HG03139 (cell line): ENCODE data around the gene PTPN3.
"Not testable (repeated sequence)": the region's sequence is repeated elsewhere in the genome, so short reads cannot be mapped to it uniquely, and the experiment has no call there.

Experiments
- ATAC-seq: cut with Tn5 transposase; IDR thresholded peaks from one replicate; pipeline ENCODE4 v1.9.1; 2021; ENCODE audit not compliant: unreplicated experiment

Gene PTPN3

GRCh38 chr9:109351032-109351431 lies 147.1 kb downstream of the PTPN3 start:
- ATAC-seq = no peak

GRCh38 chr9:109349421-109349846 lies 148.7 kb downstream of the PTPN3 start:
- no peak for ATAC-seq

GRCh38 chr9:109346904-109347303 lies 151.2 kb downstream of the PTPN3 start:
- ATAC-seq = no peak

DNA sequence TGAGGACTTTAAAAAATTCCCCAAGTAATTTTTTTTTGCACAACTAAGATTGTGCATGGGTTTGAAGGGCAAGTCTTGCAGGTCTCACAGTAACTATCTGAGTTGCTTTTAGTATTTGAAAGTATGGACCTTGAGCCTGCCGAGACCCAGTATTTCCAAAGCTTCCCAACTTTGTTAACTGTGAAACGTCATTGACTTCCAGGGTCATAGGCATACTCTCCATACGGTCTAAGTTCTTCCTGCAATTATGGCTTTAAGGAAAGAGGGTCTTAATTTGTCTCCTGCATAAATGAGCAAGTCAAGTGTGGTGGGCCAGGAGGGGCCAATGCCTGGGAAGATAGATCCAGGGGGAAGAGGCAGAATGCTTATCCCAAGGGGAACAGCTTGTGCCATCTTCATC lies 153.2 kb downstream of the PTPN3 start:
- ATAC-seq = no peak

DNA sequence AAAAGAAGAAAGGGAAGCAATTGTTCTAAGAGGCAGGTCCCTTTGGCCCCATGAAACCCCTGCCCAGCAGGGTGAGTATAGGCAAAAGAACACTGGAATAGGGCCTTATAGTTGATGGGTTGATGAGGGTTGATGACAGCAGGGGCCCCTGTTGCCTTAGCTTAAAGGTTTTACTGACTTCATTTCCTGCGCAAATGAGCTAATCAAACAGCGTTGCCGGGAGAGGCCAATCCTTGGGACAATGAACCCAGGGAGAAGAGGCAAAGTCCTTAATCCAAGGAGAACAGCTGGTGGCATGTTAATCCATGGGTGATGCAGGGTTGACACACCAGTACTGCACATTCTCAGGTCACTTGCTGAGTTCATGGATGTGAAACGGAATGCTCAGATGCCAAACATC lies 155.2 kb downstream of the PTPN3 start:
- ATAC-seq = no peak

DNA sequence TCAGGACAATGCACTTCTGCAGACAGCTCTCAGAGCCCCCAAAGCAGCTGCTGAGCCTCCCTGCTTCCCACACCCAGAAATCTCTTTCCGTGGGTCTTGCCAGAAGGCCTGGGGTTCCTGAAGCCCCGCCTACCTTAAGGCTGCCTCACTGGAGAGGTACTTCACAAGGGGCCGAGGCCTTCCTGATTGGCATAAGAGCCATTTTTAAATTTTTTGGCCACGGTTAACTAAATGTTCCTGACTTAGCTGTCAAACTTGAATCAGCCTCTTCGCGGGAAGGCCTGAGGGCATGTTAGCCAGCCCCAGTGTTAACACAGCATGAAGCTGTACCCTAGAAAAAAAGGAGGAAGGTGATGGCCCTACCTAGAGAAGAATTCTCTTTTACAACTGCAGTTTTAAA lies 156.5 kb downstream of the PTPN3 start:
- ATAC-seq = no peak

- not testable (repeated sequence) for ATAC-seq
These were observed 157.1 kb downstream of the PTPN3 start for GRCh38 chr9:109340979-109341378.

DNA sequence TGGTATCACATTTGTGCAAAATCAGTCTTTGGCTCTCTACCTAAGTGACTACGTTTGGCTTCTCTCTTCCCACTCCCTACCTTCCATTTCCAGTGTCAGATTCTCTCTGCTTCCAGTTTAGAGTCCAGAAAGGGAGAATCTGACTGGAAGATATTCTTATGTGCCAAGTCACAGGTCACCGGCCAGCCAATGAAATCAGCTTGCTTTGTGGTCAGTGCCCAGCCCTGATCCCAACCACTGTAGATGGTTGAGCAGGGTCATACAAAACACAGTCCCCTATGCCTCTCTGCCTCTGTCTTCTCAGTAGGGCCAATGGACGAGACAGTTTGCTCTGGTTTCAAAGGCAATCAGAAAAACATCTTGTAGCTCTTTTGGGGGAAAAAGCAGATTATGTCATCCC lies 161.7 kb downstream of the PTPN3 start:
- no peak for ATAC-seq

DNA sequence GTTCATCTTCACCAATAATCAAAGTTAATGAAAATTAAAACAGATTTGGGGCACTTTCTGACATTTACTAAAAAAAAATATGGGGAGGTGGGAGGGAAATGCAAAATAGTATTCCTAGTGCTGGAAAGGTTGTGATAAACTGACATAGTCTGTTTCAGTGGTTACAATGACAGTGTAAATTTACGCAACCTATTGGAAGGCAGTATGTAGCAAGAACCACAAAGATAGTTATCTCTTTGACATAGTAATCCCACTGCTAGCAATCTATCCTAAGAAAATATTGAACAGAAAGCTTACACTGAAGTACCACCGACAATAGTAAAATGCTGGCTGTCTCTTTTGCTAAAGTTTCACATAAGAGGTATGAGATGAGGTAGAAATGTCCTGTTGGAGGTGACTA lies 162.2 kb downstream of the PTPN3 start:
- no peak for ATAC-seq

DNA sequence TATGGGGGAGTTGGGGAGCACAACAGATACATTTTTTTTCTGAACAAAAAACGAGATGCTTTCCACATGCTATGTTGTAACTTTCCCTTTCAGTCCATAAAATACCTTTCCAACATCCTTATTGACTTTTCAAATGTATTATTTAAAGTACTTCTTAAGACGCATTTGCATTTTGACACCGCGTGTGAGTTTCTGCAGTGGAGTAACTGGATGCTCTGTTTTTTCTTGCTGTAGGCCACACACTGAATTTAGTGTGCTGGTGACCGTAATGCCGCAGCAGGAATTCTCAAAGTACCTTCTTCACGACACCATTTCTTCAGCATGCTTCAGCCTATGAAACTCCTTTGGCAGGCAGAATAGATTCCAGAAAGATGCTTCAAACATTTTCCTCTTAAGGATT lies 163.0 kb downstream of the PTPN3 start:
- no peak for ATAC-seq

- ATAC-seq = no peak
These were observed 166.8 kb downstream of the PTPN3 start for GRCh38 chr9:109331353-109331752.

DNA sequence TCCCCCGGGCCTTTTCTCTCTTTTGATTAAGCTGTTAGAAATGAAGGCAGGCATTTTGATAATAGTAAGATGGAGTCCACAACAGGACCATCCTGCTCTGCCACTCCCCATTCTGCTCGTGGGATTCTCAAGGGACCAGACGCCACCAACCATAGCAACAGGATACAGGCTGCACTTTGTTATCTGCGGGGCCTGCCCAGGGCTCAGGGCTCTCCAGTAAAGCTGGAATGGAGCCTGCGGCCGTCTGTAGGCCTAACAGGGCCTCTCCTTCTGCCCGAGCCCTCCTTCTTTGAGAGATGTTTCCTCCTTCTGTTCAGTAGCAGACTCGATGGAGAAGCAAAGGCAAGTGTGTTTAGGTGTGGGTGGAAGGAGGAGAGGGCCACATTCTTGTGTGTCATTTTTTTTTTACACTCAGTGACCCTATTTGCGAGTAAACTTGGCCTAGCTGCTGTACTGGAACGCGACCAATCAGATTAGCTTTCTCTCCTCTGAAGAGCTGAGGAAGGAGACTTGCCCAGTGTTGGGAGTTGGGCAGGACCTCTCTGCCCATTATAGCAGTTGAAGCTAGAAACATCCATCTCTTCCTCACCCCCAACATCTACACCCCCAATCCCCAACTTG lies 168.4 kb downstream of the PTPN3 start:
- no peak for ATAC-seq

DNA sequence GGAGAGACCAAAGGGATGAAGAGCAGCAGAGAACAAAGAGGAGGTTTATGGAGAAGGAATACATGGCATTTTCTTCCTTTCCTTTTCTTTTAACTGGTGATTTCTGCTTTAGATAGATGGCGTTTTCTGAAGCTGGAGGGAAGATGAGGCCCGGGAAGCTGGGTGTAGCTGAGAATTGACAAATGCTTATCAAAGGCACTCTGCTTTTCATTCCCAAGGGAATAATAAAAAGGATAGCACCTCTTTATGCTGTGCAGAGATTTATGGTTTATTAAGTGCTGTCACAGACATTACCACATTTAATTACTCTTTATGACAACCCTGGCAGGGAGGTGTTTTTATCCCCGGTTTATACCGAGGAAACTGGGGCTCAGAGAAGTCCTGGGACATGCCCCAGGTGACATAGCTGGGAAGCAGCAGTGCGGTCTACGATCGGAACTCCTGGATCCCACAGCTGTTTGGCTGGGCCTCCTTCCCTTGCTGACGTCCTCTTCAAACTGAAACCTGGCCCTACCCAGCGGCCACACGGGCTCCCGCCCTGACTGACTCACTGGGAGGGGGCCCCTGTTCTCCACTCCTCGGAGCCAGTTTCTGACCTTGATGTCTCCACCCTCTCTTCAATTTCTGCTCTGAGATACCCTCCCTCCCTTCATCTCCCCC lies 169.0 kb downstream of the PTPN3 start:
- no peak for ATAC-seq
